B cell (primary cell): Measurements from ENCODE around the gene CEP43. TPM values are rescaled to one million over a fixed set of nuclear protein-coding genes. Genes with fewer than 3 reads are reported as not detected.

ENCODE experiments used
- ATAC-seq: fragments of 200-7000 bp; cut with Tn5 transposase; one replicate; pipeline ENCODE4 v1.10.0; 2021; ENCODE audit warnings: low read depth, mild to moderate bottlenecking, moderate number of reproducible peaks, moderate library complexity
- CTCF ChIA-PET: fragments of 350-600 bp; sonication (Branson Sonifier 250); formaldehyde crosslinking; loops from one replicate; lab custom pipeline; 2021; ENCODE audit warnings: antibody characterized with exemption, inconsistent platforms; lab: Charles Lee
- POLR2A ChIA-PET: fragments of 350-600 bp; sonication (Branson Sonifier 250); formaldehyde crosslinking; loops from one replicate; lab custom pipeline; 2021; ENCODE audit warnings: antibody characterized with exemption; lab: Charles Lee
- DNase-seq: peaks from one replicate; pipeline ENCODE4 v3.0.0; 2013
- H2AFZ ChIP-seq: 2 replicates; pipeline ENCODE4 v1.6.1; 2012; ENCODE audit warnings: mild to moderate bottlenecking, low read depth, low read length; ENCODE audit not compliant: insufficient read depth, poor library complexity, severe bottlenecking
- H3K27ac ChIP-seq, 2 donors: 1 replicate in 1 of 2; 2 replicates in 1 of 2; pipeline ENCODE4 v1.5.1; 2012 to 2013; ENCODE audit warnings: low read length in 2 of 2, mild to moderate bottlenecking in 2 of 2, moderate library complexity in 1 of 2
- H3K27me3 ChIP-seq, 4 experiments: fragments of 200-600 bp in 1 of 4; sonication (generic) in 1 of 4; replicated peaks in 1 of 4; 1 replicate in 2 of 4; 2 replicates in 2 of 4; pipeline versions ENCODE4 v1.6.1 to v1.7.0; 2013 to 2016; ENCODE audit warnings: low read length in 3 of 4, mild to moderate bottlenecking in 2 of 4, mixed read lengths in 1 of 4, moderate library complexity in 1 of 4; ENCODE audit not compliant: insufficient read depth in 4 of 4, control insufficient read depth in 3 of 4; ENCODE audit errors: control extremely low read depth in 1 of 4
- H3K36me3 ChIP-seq, 2 experiments: replicated peaks in 1 of 2; 1 replicate in 1 of 2; 2 replicates in 1 of 2; pipeline versions ENCODE4 v1.6.1 to v1.7.1; 2013; ENCODE audit warnings: low read length in 1 of 2; ENCODE audit not compliant: insufficient read depth in 2 of 2, control insufficient read depth in 1 of 2; ENCODE audit errors: control extremely low read depth in 1 of 2, extremely low read depth in 1 of 2
- H3K4me1 ChIP-seq, 2 donors: fragments of 200-600 bp in 1 of 2; sonication (generic) in 1 of 2; 1 replicate in 1 of 2; 2 replicates in 1 of 2; pipeline versions ENCODE4 v1.5.1 to v1.6.1; 2013 to 2017; ENCODE audit warnings: low read length in 2 of 2; ENCODE audit not compliant: control insufficient read depth in 2 of 2, insufficient read depth in 2 of 2
- H3K4me2 ChIP-seq: replicated peaks from 2 replicates; pipeline ENCODE3; 2012; ENCODE audit warnings: mild to moderate bottlenecking, low read depth, low read length; ENCODE audit not compliant: poor library complexity, severe bottlenecking
- H3K4me3 ChIP-seq, 5 experiments: fragments of 200-600 bp in 1 of 5; sonication (generic) in 1 of 5; 1 replicate in 3 of 5; 2 replicates in 2 of 5; pipeline versions ENCODE4 v1.5.1 to v1.7.0; 2011 to 2016; ENCODE audit warnings: low read length in 4 of 5, mild to moderate bottlenecking in 4 of 5, low read depth in 2 of 5, control low read depth in 1 of 5, moderate library complexity in 1 of 5; ENCODE audit not compliant: insufficient read depth in 1 of 5; ENCODE audit errors: control extremely low read depth in 1 of 5, extremely low read depth in 1 of 5
- H3K79me2 ChIP-seq: fragments of 200-600 bp; sonication (generic); one replicate; pipeline ENCODE4 v1.6.0; 2016; ENCODE audit warnings: low read length; ENCODE audit not compliant: control insufficient read depth, insufficient read depth
- H3K9ac ChIP-seq: fragments of 200-600 bp; sonication (generic); 2 replicates; pipeline ENCODE4 v1.6.1; 2017; ENCODE audit warnings: mild to moderate bottlenecking, low read length, moderate library complexity
- H3K9me3 ChIP-seq, 3 donors: one replicate each; pipeline versions ENCODE4 v1.6.1 to v1.7.1; 2013; ENCODE audit warnings: low read length in 2 of 3; ENCODE audit not compliant: control insufficient read depth in 2 of 3, insufficient read depth in 1 of 3; ENCODE audit errors: control extremely low read depth in 1 of 3
- H4K20me1 ChIP-seq: 2 replicates; pipeline ENCODE4 v1.6.0; 2012; ENCODE audit warnings: mild to moderate bottlenecking, low read length; ENCODE audit not compliant: insufficient read depth, control insufficient read depth, poor library complexity, severe bottlenecking
- H3K27ac Mint-ChIP-seq: one replicate; pipeline ENCODE4 v1.8.0; 2021; ENCODE audit warnings: mixed read lengths
- H3K27me3 Mint-ChIP-seq: one replicate; pipeline ENCODE4 v1.8.0; 2021; ENCODE audit warnings: mixed read lengths
- H3K4me1 Mint-ChIP-seq: one replicate; pipeline ENCODE4 v1.8.0; 2021; ENCODE audit warnings: mixed read lengths
- H3K4me3 Mint-ChIP-seq: one replicate; pipeline ENCODE4 v1.8.0; 2021; ENCODE audit warnings: mixed read lengths
- H3K9me3 Mint-ChIP-seq: one replicate; pipeline ENCODE4 v1.8.0; 2022; ENCODE audit warnings: mixed read lengths; ENCODE audit not compliant: insufficient read depth
- CTCF ChIP-seq: fragments of 200-600 bp; IDR thresholded peaks from one replicate; pipeline ENCODE4 v1.8.0; 2022; ENCODE audit warnings: antibody characterized with exemption, mild to moderate bottlenecking
- EZH2 ChIP-seq: IDR thresholded peaks from 2 replicates; pipeline ENCODE4 v1.6.1; 2012; ENCODE audit warnings: borderline replicate concordance, low read depth, mild to moderate bottlenecking, moderate library complexity, low read length; ENCODE audit not compliant: insufficient read depth, poor library complexity, severe bottlenecking
- WGBS: methylation state at CpG from one replicate; pipeline ENCODE4 v1.1.5; 2013; ENCODE audit warnings: missing lambda C conversion rate; ENCODE audit not compliant: insufficient coverage; 5-methylcytosine and 5-hydroxymethylcytosine counted together
- intact Hi-C: fragments of 100-400 bp; cut with micrococcal nuclease; formaldehyde crosslinking; loops from one replicate; pipeline ENCODE4 v1.10.0; 2022
- polyA plus RNA-seq: library from polyadenylated mRNA; depleted of rRNA; stranded (reverse); fragments of >200 nt; gene quantifications from 2 replicates; pipeline ENCODE4 v1.2.3, GENCODE V29; 2012
- total RNA-seq, 2 donors: library from RNA; stranded (reverse); fragments of 120-200 nt in 1 of 2; gene quantifications; 1 replicate in 1 of 2; 2 replicates in 1 of 2; pipeline versions ENCODE4 v1.2.3 to v1.2.4, GENCODE V29; 2013 to 2022

The CEP43 gene
- total and polyA plus RNA-seq, 2 donors (not counting 1 experiment from before 2014, with no cell fraction given) = 10.1 to 39.7 TPM

- CTCF ChIA-PET = no interaction called here
- H3K9me3 Mint-ChIP-seq = no peaks in the 10 kb centered on the region
- no peak overlapping the region for H3K4me2 ChIP-seq
- H3K9ac ChIP-seq = no peak overlapping the region
- peaks cover 6% of the 10 kb centered on the region for H3K79me2 ChIP-seq
- POLR2A ChIA-PET = no interaction called here
- H3K27me3 ChIP-seq = no peaks in the 10 kb centered on the region
- H4K20me1 ChIP-seq = no peaks in the 10 kb centered on the region
- intact Hi-C loops = no loop called here
- H3K27ac Mint-ChIP-seq = no peak overlapping the region
- no peak overlapping the region for H3K27ac ChIP-seq
- DNase-seq (no peak), ATAC-seq (no peak)
- H3K27me3 Mint-ChIP-seq = no peaks in the 10 kb centered on the region
- 100% methylated on average over 2 of the region's 3 CpGs for WGBS
- H3K4me1 Mint-ChIP-seq = peaks cover 4% of the 10 kb centered on the region
- H3K4me3 Mint-ChIP-seq = no peak overlapping the region
- no peak overlapping the region for H2AFZ ChIP-seq
- peaks cover 4 to 52% of the 10 kb centered on the region in 2 experiments for H3K36me3 ChIP-seq
- H3K4me3 ChIP-seq = no peak overlapping the region
- H3K4me1 ChIP-seq = no peaks in the 10 kb centered on the region
- no peaks in the 10 kb centered on the region for H3K9me3 ChIP-seq
- TF ChIP-seq EZH2 (no peak), CTCF (no peak)
These were observed 28.1 kb downstream of the CEP43 start for GRCh38 chr6:167027308-167027707.

GRCh38 chr6:167027772-167028171, 28.6 kb downstream of the CEP43 start:
- ATAC-seq = no peak
- no peaks in the 10 kb centered on the region for H4K20me1 ChIP-seq
- intact Hi-C loops = no loop called here
- no peak overlapping the region for H3K27ac ChIP-seq
- H3K9me3 ChIP-seq = no peaks in the 10 kb centered on the region
- CTCF ChIA-PET = interaction anchor here (1.4 kb wide), 1 partner anchor 252 kb away, joined by 3 read pairs; no protein-coding TSS in a partner anchor
- peaks cover 4% of the 10 kb centered on the region for H3K4me1 Mint-ChIP-seq
- H3K27me3 Mint-ChIP-seq = no peaks in the 10 kb centered on the region
- no peaks in the 10 kb centered on the region for H3K27me3 ChIP-seq
- no peaks in the 10 kb centered on the region for H3K4me1 ChIP-seq
- H3K4me3 Mint-ChIP-seq = no peak overlapping the region
- no peak for TF ChIP-seq CTCF
- no peak for TF ChIP-seq EZH2
- H3K4me2 ChIP-seq = no peak overlapping the region
- H3K27ac Mint-ChIP-seq = no peak overlapping the region
- peaks cover 4 to 52% of the 10 kb centered on the region in 2 experiments for H3K36me3 ChIP-seq
- no peaks in the 10 kb centered on the region for H3K9me3 Mint-ChIP-seq
- no peak overlapping the region for H2AFZ ChIP-seq
- H3K79me2 ChIP-seq = peaks cover 6% of the 10 kb centered on the region
- DNase-seq = no peak
- POLR2A ChIA-PET = no interaction called here
- no peak overlapping the region for H3K4me3 ChIP-seq
- 100% methylated on average over 6 of the region's 6 CpGs for WGBS
- H3K9ac ChIP-seq = no peak overlapping the region
